ENCODE data around the gene BORCS5.

The BORCS5 gene

GRCh38 chr12:12432364-12432763 is 75.5 kb downstream of the BORCS5 start:
- no peak for DNase-seq

GRCh38 chr12:12433203-12433731 is 76.4 kb downstream of the BORCS5 start:
- no peak for DNase-seq

- DNase-seq = no peak
Observed at GRCh38 chr12:12436831-12437345, 80.0 kb downstream of the BORCS5 start.

DNA sequence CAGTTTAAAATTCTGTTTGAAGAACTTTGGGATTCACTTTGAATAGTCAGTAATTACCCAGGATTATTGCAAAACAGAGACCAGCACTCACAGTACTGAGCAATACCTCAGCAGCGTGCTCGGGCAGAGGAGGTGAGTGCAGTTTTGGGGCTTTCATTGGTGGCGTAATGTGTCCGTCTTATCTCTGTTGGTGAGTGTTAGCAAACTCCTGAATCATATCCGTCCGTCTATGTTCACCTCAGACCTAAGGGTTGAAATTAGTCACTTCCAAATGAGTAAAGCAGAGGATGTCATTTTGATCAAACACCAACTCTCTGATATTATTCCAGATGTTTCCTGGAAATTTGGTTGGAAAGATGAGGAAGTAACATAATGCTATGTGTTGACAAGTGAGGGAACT is 82.8 kb downstream of the BORCS5 start:
- no peak for DNase-seq

DNA sequence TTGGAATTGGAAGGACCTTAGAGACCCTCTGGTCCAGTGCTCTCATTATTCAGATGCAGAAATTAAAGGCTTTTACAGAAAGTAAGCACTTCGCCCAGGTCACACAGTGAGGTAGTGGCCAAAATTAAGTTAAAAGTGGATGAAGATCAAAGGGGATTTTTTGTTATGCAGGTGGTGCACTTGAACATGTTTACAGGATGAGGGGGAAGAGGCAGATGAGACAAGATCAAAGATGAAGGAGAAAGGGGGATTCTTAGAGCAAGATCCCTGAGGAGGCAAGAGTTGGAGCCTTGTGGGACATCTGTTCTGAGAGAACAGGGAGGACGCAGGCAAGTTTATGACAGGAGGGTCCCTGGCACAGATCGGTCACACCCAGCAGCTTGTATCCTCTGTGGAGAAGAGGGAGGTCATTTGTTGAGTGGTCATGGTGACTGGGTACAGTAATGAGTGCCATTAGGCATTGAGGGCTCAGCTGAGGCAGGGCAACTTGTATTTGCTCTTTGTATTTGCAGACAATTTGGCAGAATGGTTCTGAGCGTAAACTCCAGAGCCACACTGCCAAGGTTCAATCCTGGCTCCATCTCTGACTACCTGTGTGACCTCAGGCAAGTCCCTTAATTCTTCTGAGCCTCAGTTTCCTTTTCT is 84.0 kb downstream of the BORCS5 start:
- DNase-seq = no peak

DNA sequence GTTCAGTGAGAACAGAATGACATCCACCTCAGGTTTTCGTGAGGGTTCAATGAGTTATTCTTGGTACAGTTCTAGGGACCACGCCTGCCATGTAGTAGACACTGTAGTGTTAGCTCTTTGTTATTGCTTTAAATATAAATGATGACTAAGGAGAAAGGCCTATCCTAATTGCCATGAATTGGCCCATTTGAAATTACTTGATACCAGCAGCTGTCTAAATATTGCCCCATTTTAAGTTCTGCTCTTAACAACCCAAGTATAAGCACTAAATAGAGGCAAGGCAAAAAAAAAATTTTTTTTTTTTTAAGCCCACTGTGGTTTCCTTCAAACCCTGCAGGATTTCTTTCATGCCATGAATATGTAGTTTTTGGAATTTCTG is 84.5 kb downstream of the BORCS5 start:
- DNase-seq = no peak

DNA sequence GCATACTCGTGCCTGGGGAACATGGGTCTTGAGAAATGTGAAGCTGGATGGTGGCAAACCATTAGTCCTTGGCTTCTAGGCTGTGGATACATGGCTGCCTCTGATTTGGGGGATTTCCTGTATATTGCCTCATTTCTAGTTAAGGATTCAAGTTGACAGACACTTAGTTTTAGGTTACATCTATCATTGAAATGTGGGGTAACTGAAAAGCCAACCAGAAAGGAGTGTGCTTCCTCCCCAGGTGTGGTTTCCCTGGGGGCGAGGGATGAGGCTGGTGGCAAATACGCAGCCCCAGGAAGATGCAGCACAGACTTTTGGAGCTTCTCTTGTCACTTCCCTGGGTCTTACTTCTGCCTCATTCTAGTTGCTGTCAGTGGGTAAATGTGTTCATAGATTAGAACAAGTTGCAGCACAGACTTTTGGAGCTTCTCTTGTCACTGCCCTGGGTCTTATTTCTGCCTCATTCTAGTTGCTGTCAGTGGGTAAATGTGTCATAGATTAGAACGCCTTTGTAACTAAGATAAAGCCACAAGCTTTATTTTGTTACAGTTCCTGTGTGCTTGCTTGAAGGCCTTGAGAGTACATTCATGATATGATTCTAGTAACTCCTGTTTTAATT is 85.1 kb downstream of the BORCS5 start:
- no peak for DNase-seq

GRCh38 chr12:12442548-12443071 is 85.7 kb downstream of the BORCS5 start:
- no peak for DNase-seq

DNA sequence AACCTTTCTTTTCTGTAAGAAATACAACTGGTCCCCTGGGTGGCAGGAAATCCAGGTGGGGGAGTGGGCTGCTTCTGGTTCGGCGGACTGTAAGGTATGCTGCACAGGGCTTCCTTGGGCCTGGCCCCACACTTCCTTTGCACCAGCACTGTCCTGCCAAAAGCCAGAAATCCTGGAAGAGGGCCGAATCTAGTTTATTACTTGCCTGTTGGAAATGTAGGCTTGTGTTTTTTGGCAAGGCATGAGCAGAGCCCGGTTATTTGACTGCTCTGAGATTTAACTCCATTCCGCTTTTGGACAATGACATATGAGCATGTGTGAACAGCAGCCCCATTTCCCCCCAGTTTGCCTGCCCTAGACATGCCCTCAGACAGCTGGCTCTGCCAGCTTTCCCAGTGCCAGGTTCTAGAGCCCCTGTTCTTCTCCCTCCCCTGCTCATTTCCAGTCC is 86.6 kb downstream of the BORCS5 start:
- DNase-seq = peak; percentile 21

GRCh38 chr12:12445165-12445881 is 88.4 kb downstream of the BORCS5 start:
- DNase-seq = no peak

DNA sequence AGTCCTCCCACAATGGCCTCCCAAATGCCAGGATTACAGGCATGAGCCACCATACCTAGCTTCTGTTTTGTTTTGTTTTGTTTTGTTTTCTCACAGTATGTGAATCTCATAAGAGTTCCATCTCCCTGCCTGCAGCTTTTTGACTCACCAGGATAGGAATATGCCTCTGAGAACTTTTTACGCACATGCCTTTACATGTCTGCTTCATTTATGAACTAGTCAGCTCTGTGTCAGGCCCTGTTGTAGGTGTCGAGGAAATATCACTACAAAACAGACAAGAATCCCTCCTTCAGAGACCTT is 89.0 kb downstream of the BORCS5 start:
- DNase-seq = no peak

DNA sequence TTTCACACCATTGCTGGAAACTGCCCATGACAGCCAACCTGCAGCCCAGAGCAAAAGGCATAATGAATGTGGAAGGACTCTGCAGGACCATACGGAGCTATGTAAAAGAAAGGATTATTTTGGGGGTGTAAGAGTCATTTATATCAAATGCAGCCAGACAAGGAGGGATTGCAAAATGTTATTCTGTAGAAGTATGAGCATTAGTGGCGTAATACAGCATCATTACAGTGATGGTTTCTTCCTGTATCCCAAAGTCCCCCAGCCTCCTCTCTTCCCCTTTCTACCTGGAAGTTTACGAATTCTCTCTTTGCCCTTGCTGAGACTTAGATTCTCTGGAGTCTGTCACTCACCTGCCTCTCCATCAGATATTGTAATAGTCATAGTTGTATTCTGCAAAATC is 89.9 kb downstream of the BORCS5 start:
- DNase-seq = no peak

- DNase-seq = no peak
Observed at GRCh38 chr12:12447236-12447635, 90.4 kb downstream of the BORCS5 start.

DNA sequence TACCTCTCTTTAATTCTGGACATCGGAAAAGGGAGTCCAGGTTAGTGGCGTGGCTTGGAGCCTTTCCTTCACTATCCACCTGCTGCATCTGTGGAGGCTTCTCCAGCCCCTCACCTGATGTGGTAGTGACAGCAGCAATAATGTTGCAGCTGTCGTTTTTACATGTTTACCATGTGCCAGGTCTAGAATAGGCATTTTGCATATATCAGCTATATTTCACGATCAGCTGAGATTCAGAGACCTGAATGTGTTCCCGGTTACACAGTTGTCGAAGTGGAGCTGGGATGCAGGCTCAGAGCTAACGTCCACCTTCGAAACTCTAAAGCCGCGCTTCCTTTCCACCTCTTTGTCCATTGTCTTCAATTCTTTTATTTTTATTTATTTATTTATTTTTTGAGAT is 91.0 kb downstream of the BORCS5 start:
- no peak for DNase-seq

GRCh38 chr12:12449533-12450025 is 92.7 kb downstream of the BORCS5 start:
- DNase-seq = no peak

DNA sequence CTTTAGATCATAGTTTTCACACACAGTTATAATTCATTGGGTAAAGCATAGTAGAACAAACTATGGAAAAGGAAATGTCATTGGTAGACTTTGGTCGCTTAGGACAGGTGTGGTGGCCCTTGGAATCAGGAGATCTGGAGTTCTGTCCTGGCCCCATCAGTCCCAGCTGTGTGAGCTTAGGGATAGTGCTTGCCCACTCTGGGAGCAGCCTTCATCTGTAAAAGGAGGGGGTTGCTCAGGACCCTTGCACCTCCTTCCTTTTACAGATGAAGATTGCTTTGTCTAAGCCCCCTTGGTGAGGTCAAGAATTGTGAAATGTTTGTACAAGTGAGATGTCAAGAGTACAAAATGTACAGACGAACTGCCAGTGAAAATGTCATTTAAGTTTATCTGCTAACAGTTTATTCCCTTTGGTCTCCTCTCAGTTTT is 93.2 kb downstream of the BORCS5 start:
- DNase-seq = no peak

DNA sequence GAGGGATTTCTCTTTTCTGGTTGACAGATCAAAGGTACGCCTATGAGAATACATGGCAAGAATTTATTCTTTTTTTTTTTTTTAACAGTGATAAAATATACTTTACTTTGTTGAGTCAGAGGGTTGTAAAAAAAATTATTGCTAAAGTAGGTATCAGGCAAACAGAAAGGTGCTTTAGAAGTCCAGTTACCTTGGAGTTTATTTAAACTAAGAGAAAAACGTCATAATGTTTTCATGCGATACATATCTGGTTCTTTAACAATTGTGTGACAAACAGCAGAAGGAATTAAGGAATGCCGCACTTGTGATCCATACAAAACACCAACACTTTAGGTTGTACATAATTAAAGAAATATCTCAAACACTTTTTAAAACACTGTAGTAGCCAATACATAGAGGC is 94.2 kb downstream of the BORCS5 start:
- DNase-seq = no peak

DNA sequence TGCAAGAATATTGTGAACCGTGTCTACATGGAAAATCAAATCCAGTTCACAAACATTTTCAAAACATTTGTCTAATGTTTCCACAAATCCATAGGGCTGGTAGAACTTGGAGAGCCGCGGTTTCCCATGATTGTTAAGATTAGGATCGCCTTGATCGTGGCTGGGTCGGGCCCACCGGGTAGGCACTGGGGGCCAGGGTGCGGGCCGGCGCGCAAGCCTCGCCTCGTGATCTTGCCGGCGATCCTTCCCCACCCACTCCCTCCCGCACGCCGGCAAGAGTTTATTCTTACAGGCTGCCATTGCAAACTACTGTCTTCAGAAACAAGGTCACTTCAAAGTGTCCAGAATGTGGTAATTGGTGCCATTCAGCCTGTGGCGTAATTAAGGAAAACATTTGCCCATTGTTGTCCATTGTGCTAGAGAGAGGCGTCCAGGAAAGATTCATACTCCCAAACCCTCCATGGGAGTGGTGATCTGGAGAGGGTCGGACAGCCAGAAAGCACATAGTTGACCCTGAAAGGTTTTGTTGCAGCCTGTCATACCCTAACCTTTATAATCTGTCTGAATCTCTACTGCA is 95.5 kb downstream of the BORCS5 start:
- no peak for DNase-seq

- DNase-seq = no peak
Observed at GRCh38 chr12:12453635-12454034, 96.8 kb downstream of the BORCS5 start.

GRCh38 chr12:12454315-12454714 is 97.4 kb downstream of the BORCS5 start:
- no peak for DNase-seq

GRCh38 chr12:12456637-12457036 is 99.8 kb downstream of the BORCS5 start:
- DNase-seq = no peak

Data from right kidney (tissue), 1 donor.